Suprapubic skin (tissue), 4 donors: Measurements from ENCODE around the gene DDX52. TPM values are rescaled to one million over a fixed set of nuclear protein-coding genes. Genes with fewer than 3 reads are reported as not detected.

Experiments
- DNase-seq, 2 donors: peaks; one replicate each; pipeline ENCODE4 v3.0.0-alpha.2; 2019; ENCODE audit warnings: low spot score in 2 of 2
- H3K27ac ChIP-seq: fragments of 200-600 bp; sonication (generic); one replicate; pipeline ENCODE4 v1.5.1; 2019
- H3K27me3 ChIP-seq: fragments of 200-600 bp; sonication (generic); one replicate; pipeline ENCODE4 v1.5.1; 2019
- H3K36me3 ChIP-seq: fragments of 200-600 bp; sonication (generic); one replicate; pipeline ENCODE4 v1.5.1; 2019
- H3K4me1 ChIP-seq: fragments of 200-600 bp; sonication (generic); one replicate; pipeline ENCODE4 v1.5.1; 2019
- H3K4me3 ChIP-seq: fragments of 200-600 bp; sonication (generic); one replicate; pipeline ENCODE4 v1.5.1; 2019; ENCODE audit warnings: mild to moderate bottlenecking
- H3K9me3 ChIP-seq: fragments of 200-600 bp; sonication (generic); one replicate; pipeline ENCODE4 v1.5.1; 2019
- EP300 ChIP-seq: sonication (generic); formaldehyde crosslinking; IDR thresholded peaks from one replicate; pipeline ENCODE4 v1.6.1; 2017; ENCODE audit warnings: antibody characterized with exemption
- POLR2A ChIP-seq, 2 donors: fragments of 450-650 bp; IDR thresholded peaks; one replicate each; pipeline ENCODE4 v1.6.1; 2017; ENCODE audit warnings: antibody characterized with exemption in 2 of 2, mild to moderate bottlenecking in 2 of 2, moderate library complexity in 2 of 2
- POLR2AphosphoS5 ChIP-seq, 3 donors: sonication (generic); formaldehyde crosslinking; IDR thresholded peaks; one replicate each; pipeline ENCODE4 v1.6.1; 2017; ENCODE audit warnings: antibody characterized with exemption in 3 of 3
- WGBS: methylation state at CpG from one replicate; pipeline ENCODE4 v1.1.5; 2018; 5-methylcytosine and 5-hydroxymethylcytosine counted together
- total RNA-seq, 4 donors: library from RNA; depleted of rRNA; stranded (reverse); fragments of >200 nt; gene quantifications; one replicate each; pipeline ENCODE4 v1.1.0, GENCODE V29; 2016
- TF ChIP-seq, protein P1 (sequence below), 2 donors: fragments of 200-600 bp in 1 of 2; fragments of 450-650 bp in 1 of 2; sonication (generic) in 1 of 2; IDR thresholded peaks; one replicate each; pipeline ENCODE4 v1.5.1; 2016 to 2019; ENCODE audit warnings: antibody characterized with exemption in 2 of 2, mild to moderate bottlenecking in 1 of 2, moderate library complexity in 1 of 2

Gene DDX52
- total RNA-seq, 4 donors from 2014 or later = 15.6 to 21.7 (median 18.6) TPM

GRCh38 chr17:37650419-37651003 lies 7.3 kb upstream of the DDX52 start:
- WGBS = 64% methylated on average over 6 of the region's 6 CpGs

DNA sequence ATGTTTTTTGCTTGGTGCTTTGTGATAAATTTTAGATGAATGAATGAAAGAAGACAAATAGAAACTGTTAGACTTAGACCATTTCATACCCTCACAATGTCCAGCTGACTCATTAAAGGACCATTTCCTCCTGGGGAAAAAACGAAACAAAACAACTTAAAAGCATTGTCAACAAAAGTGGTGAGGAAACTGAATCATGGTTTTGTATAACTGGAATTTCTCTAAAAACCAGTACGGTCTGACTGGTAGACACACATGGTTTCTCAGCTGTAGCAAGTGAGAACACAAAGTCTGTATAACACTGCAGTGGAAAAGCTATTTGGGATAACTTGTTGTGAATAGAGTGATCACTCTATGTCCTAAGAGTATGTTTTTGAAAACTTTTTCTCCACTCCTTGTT lies 5.3 kb upstream of the DDX52 start:
- H3K27ac ChIP-seq = no peak overlapping the region
- no peak for DNase-seq
- TF ChIP-seq, protein P1, sequence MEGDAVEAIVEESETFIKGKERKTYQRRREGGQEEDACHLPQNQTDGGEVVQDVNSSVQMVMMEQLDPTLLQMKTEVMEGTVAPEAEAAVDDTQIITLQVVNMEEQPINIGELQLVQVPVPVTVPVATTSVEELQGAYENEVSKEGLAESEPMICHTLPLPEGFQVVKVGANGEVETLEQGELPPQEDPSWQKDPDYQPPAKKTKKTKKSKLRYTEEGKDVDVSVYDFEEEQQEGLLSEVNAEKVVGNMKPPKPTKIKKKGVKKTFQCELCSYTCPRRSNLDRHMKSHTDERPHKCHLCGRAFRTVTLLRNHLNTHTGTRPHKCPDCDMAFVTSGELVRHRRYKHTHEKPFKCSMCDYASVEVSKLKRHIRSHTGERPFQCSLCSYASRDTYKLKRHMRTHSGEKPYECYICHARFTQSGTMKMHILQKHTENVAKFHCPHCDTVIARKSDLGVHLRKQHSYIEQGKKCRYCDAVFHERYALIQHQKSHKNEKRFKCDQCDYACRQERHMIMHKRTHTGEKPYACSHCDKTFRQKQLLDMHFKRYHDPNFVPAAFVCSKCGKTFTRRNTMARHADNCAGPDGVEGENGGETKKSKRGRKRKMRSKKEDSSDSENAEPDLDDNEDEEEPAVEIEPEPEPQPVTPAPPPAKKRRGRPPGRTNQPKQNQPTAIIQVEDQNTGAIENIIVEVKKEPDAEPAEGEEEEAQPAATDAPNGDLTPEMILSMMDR (IDR thresholded peaks at IDR 0.05) = no peak
- no peak for TF ChIP-seq EP300
- TF ChIP-seq POLR2A (IDR thresholded peaks at IDR 0.05) = no peak
- no peak for TF ChIP-seq POLR2AphosphoS5 (IDR thresholded peaks at IDR 0.05)
- H3K27me3 ChIP-seq = peaks cover 29% of the 10 kb centered on the region
- no peaks in the 10 kb centered on the region for H3K9me3 ChIP-seq
- 59% methylated on average over 2 of the region's 2 CpGs for WGBS
- H3K4me3 ChIP-seq = no peak overlapping the region
- H3K36me3 ChIP-seq = no peaks in the 10 kb centered on the region
- peaks cover 4% of the 10 kb centered on the region for H3K4me1 ChIP-seq

More at GRCh38 chr17:37650419-37651003, 7.3 kb upstream of the DDX52 start:
- Histone ChIP-seq H3K27ac (no peak overlapping the region), H3K9me3 (no peaks in the 10 kb centered on the region), H3K36me3 (no peaks in the 10 kb centered on the region), H3K4me3 (no peak overlapping the region), H3K4me1 (no peaks in the 10 kb centered on the region), H3K27me3 (peaks cover 21% of the 10 kb centered on the region)
- TF ChIP-seq POLR2A (IDR thresholded peaks at IDR 0.05) = no peak
- TF ChIP-seq EP300 = no peak
- TF ChIP-seq POLR2AphosphoS5 (IDR thresholded peaks at IDR 0.05) = no peak
- TF ChIP-seq, protein P1 (IDR thresholded peaks at IDR 0.05) = no peak
- no peak for DNase-seq

DNA sequence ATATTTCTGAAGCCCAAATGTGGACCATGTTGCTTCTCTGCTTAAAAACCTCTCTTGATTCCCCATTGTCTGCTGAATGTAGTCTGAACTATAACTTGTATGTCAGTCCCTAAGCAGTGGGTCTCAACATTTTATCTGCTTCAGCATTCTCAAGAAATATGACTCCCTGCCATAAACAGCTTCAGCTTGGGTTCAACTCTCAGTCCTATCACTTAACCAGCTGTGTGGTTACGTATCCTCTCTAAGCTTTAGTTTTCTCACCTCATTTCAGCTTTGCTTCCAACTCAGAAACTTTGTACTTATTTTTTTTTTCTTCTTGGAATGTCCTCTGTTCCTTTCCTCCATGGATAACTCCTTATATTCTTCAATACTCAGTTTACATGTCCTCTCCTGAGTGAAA lies 4.6 kb upstream of the DDX52 start:
- 71% methylated on average over 1 of the region's 1 CpG for WGBS
- Histone ChIP-seq H3K27ac (no peak overlapping the region), H3K4me3 (no peak overlapping the region), H3K27me3 (peaks cover 29% of the 10 kb centered on the region), H3K36me3 (no peaks in the 10 kb centered on the region), H3K9me3 (no peaks in the 10 kb centered on the region), H3K4me1 (peaks cover 5% of the 10 kb centered on the region)
- no peak for DNase-seq
- TF ChIP-seq EP300 = no peak

- H3K27me3 ChIP-seq = peaks cover 15% of the 10 kb centered on the region
- WGBS = 7% methylated on average over 3 of the region's 3 CpGs
- no peak for DNase-seq
- H3K4me1 ChIP-seq = peaks cover 22% of the 10 kb centered on the region
- peaks cover 21% of the 10 kb centered on the region for H3K36me3 ChIP-seq
- peak overlapping the region; percentile 89 for H3K4me3 ChIP-seq
- TF ChIP-seq, protein P1 (IDR thresholded peaks at IDR 0.05) = no peak
- no peak for TF ChIP-seq POLR2AphosphoS5 (IDR thresholded peaks at IDR 0.05)
- no peak for TF ChIP-seq POLR2A (IDR thresholded peaks at IDR 0.05)
- TF ChIP-seq EP300 = no peak
- no peak overlapping the region for H3K27ac ChIP-seq
- no peaks in the 10 kb centered on the region for H3K9me3 ChIP-seq
Measured at GRCh38 chr17:37643869-37644268, 623 bp upstream of the DDX52 start.

DNA sequence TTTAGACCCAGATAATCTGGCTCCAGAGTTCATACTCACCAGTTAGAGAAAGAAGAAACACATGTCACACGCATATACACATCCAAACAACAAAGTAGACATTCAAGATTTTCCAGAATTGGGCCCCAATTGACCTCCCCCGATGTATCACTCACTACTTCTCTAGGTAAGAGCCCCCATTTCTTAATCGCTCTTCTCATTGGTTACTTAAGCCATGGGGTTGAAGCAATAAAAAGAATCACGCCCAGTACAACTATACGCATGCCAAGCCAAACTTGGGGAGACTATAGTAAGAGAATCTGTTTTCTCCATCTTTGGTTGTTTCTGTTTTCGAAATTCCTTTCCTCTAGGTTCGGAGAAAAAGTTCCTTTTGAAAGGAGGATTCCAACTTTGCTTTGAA lies 565 bp downstream of the DDX52 start:
- Histone ChIP-seq H3K36me3 (peaks cover 27% of the 10 kb centered on the region), H3K4me3 (peak overlapping the region; percentile 89), H3K27me3 (peaks cover 10% of the 10 kb centered on the region), H3K9me3 (no peaks in the 10 kb centered on the region), H3K4me1 (peaks cover 22% of the 10 kb centered on the region), H3K27ac (peak overlapping the region; percentile 91)
- DNase-seq = no peak
- TF ChIP-seq, protein P1 (IDR thresholded peaks at IDR 0.05) = no peak
- TF ChIP-seq POLR2AphosphoS5 (IDR thresholded peaks at IDR 0.05) = no peak
- under 1% methylated on average over 7 of the region's 7 CpGs for WGBS

DNA sequence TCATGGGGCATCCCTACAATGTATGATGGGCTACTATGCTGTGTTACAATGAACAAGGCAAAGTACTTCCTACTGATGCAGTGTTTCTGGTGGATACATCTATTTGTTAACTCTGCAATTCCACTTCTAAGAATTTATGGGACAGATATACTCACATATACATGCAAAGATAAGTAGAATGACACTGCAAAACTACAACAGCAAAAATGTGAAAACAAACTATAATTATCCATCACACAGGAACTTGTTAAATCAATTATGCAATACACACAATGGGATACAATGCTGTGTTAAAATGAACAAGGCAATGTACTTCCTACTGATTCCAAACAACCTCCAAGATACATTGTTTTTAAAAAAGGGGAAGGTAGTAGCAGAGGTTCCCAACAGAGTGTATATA lies 3.2 kb downstream of the DDX52 start:
- Histone ChIP-seq H3K27me3 (peaks cover 6% of the 10 kb centered on the region), H3K27ac (no peak overlapping the region), H3K4me1 (peaks cover 22% of the 10 kb centered on the region), H3K9me3 (no peaks in the 10 kb centered on the region), H3K36me3 (peaks cover 46% of the 10 kb centered on the region), H3K4me3 (no peak overlapping the region)
- TF ChIP-seq POLR2A (IDR thresholded peaks at IDR 0.05) (no peak), POLR2AphosphoS5 (IDR thresholded peaks at IDR 0.05) (no peak), EP300 (no peak)
- TF ChIP-seq, protein P1 (IDR thresholded peaks at IDR 0.05) = no peak
- no peak for DNase-seq
